GM18511 (cell line): ENCODE data around the gene CHPT1.

Source experiments
- ATAC-seq: cut with Tn5 transposase; IDR thresholded peaks from one replicate; pipeline ENCODE4 v1.9.1; 2021; ENCODE audit warnings: mild to moderate bottlenecking, moderate library complexity; ENCODE audit not compliant: unreplicated experiment

Gene CHPT1

GRCh38 chr12:101761350-101761749 is 63.9 kb downstream of the CHPT1 start:
- no peak for ATAC-seq

- ATAC-seq: no peak
Observed at GRCh38 chr12:101761781-101762180, 64.3 kb downstream of the CHPT1 start.

- no peak for ATAC-seq
Observed at GRCh38 chr12:101763246-101763931, 65.9 kb downstream of the CHPT1 start.

GRCh38 chr12:101764051-101764792 is 66.8 kb downstream of the CHPT1 start:
- ATAC-seq: no peak

GRCh38 chr12:101767537-101767936 is 70.1 kb downstream of the CHPT1 start:
- no peak for ATAC-seq

- no peak for ATAC-seq
Observed at GRCh38 chr12:101768781-101769180, 71.3 kb downstream of the CHPT1 start.

- ATAC-seq: no peak
Observed at GRCh38 chr12:101769865-101770264, 72.4 kb downstream of the CHPT1 start.

- ATAC-seq: no peak
Observed at GRCh38 chr12:101772012-101772775, 74.8 kb downstream of the CHPT1 start.

GRCh38 chr12:101773650-101774162 is 76.3 kb downstream of the CHPT1 start:
- peak; percentile 83 for ATAC-seq

- no peak for ATAC-seq
Observed at GRCh38 chr12:101775816-101776215, 78.4 kb downstream of the CHPT1 start.

- no peak for ATAC-seq
Observed at GRCh38 chr12:101777485-101777884, 80.0 kb downstream of the CHPT1 start.

- no peak for ATAC-seq
Observed at GRCh38 chr12:101777978-101778377, 80.5 kb downstream of the CHPT1 start.
